Heart left ventricle (tissue), 13 donors: ENCODE data around the gene GSTA3.
"Not testable (repeated sequence)": the region's sequence is repeated elsewhere in the genome, so short reads cannot be mapped to it uniquely, and the experiment has no call there.

Experiments used
- POLR2A ChIP-seq, 2 donors: fragments of 450-650 bp; IDR thresholded peaks; one replicate each; pipeline ENCODE4 v1.6.1; 2017; ENCODE audit warnings: antibody characterized with exemption in 2 of 2, mild to moderate bottlenecking in 2 of 2, moderate library complexity in 2 of 2
- TF ChIP-seq, protein P1 (sequence below), 12 donors: fragments of 200-600 bp; sonication (generic) in 4 of 12; IDR thresholded peaks; one replicate each; pipeline versions ENCODE4 v1.5.0 to v1.8.0; 2018 to 2022; ENCODE audit warnings: antibody characterized with exemption in 12 of 12, mild to moderate bottlenecking in 5 of 12
- donor health status: ischemic (EF 13 %, LVEDD 7.1; RV severe dilation, severe dysfunction).
- donor health status: DM: no; HTN: yes; CAD: no.
- donor health status: DM: no; HTN: no; CAD: no.
- donor health status: ischemic (EF 25% LVEDD 6.9; RV normal size, moderate dysfunction).
- donor health status: ischemic (EF 25% LVEDD 5.7; RV mildly dilated, moderate dysfunction).
- donor health status: ischemic (EF 35%, LVEDD 5.7; RV mildly dilated, moderate dysfunction).
- donor health status: nonischemic (EF 11% LVEDD 7.7; RV severe dilation, severe dysfunction).
- donor health status: DM: yes; HTN: yes; CAD: no.
- donor health status: PGD.
- donor health status: ischemic (EF 29% LVEDD 5.4; RV normal size, mild dysfunction).
- donor health status: nonischemic (EF 23%, LVEDD 6.1; RV moderate dilation, normal function).

DNA sequence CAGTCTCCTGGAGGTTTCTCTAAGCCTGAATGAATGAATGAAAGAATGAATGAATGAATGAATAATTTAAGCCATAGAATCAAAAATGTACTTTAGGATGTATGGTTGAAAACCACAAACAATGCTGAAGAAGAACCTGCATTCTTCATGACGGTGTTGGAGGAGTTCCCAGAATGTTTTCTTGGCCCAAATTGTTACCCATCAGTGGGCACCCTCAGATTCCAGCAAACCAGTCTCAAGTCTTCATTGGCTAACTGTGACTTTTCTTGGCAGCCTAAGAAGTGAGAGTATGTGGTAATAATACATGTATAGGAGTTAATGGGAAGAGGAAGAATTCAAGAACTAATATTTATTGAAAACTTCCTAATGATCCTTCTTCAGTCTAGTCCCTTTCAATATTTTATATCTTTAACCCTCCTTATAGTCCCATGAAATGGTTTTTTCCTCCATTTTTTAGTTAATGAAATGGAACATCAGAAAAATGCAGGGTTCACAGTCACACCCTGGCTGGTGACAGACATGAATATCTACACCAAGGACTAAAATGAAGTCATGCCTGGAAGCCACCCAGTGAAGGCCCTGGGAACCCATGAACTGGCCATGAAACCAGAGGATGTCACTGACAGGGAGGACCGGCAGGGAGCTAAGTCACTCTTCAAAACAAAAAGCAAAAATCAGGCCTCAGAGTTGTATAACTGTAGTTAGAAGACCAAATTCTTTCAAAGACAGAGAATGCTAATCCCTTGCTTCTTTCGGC, 39.0 kb downstream of the GSTA3 start:
- TF ChIP-seq, protein P1, sequence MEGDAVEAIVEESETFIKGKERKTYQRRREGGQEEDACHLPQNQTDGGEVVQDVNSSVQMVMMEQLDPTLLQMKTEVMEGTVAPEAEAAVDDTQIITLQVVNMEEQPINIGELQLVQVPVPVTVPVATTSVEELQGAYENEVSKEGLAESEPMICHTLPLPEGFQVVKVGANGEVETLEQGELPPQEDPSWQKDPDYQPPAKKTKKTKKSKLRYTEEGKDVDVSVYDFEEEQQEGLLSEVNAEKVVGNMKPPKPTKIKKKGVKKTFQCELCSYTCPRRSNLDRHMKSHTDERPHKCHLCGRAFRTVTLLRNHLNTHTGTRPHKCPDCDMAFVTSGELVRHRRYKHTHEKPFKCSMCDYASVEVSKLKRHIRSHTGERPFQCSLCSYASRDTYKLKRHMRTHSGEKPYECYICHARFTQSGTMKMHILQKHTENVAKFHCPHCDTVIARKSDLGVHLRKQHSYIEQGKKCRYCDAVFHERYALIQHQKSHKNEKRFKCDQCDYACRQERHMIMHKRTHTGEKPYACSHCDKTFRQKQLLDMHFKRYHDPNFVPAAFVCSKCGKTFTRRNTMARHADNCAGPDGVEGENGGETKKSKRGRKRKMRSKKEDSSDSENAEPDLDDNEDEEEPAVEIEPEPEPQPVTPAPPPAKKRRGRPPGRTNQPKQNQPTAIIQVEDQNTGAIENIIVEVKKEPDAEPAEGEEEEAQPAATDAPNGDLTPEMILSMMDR (IDR thresholded peaks at IDR 0.05): not testable (repeated sequence)
- not testable (repeated sequence) for TF ChIP-seq POLR2A (IDR thresholded peaks at IDR 0.05)
